NCI-H128 (cell line): ENCODE data around the gene FSTL5.

ENCODE experiments used
- DNase-seq: peaks from one replicate; lab custom pipeline; 2025; ENCODE audit not compliant: unreplicated experiment; lab: John Stamatoyannopoulos, UW

Gene FSTL5

DNA sequence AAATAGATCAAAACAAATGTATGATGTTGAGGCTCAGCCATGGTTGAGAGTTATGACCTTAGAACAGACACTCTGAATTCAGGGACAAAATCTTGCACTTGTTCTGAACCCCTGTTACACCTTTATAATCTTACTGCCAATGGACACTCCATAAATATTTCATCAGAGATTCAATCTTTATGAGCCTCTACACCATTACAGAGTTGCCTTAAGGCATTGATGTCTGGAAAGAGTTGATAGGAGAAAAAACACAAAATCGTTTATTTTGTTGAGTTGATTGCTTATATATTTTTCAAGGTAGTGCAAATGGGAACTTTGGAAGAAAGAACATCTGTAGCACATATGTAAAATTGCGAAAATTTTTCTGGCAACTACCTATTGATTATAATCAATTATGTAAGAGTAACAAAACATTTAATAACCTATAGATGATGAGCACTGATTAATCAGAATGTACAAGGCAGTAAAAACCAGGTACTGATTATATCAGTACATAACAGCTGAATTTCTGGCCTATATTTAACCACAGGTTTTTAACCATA, 568.5 kb downstream of the FSTL5 start:
- no peak for DNase-seq

DNA sequence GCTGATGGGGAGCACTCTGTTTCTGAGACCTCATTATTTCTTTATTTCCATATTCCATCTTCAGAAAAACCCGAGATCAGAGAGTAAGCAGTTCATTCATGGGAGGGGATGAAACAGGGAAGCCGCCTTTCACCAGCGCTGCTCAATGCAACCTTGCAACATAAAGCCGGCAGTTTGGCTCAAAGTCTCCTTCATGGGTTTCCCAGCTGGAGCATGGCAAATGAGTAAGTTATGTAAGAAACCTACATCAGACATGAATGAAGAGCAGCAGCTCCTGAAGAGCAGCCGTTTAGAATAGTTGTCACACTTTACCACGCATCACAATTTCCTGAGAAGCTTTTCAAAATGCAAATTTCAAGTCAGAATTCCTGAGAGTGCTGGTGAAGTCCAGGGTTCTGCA, 578.8 kb downstream of the FSTL5 start:
- DNase-seq = no peak

DNA sequence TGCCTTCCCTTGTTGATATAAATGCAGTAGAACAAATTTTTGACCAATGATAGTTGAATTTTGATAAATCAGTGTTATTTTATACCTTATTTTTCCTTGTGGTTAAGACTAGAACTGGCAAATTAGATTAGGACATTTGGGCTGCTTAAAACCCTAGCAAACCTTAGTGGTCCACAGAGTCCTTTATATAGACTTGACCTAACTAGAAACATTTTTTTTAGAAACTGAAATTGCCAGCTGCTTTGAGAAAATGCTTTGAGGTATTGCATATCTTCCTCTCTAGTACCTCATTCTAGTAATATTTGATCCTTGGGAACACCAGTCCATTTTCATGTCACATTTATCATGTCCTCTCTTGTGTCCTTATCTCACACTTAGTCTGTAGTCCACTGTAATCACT, 580.3 kb downstream of the FSTL5 start:
- DNase-seq = no peak

DNA sequence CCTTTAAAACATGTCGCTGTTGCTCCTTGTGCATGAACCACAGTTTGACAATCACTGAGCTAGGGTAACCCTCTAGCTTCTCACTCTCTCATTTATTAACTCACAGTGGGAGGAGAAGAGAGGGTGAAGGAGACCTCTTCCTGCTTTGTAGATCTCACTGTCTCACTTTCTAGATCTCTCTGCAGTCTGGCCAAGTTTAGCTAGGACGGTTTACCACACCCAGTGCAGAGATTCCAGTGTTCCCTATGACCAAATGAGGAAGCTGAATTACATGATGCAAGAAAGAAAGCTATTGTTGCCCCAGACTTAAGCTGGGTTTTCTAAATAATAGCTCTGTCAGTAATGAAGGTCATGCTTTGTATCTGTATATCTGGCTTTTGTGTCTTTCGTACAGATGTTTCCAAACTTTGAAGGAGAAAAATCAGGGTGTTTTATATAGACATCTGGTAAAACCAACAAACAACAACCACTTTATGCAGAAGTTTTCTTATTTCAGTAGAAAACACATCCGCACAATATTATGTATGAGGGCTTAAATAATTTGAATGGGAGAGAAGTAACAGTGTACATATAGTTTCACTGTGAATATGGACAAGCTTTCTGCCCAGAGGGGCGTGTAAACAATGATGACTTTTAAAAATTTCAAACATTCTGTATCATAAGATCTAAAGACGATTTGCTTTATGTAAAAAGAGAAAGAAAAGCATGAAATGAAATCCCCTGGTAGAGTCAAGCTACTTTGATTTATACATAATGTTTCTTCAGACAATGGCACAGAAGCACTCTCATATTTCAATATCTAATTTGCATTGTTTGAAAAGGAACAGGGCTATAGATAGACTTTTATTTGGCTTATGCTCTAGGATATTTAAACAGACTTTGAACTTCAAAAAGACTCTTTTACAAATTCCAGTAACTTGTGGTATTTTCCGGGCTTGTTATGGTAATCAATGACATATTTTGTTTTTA, 582.3 kb downstream of the FSTL5 start:
- DNase-seq = no peak

DNA sequence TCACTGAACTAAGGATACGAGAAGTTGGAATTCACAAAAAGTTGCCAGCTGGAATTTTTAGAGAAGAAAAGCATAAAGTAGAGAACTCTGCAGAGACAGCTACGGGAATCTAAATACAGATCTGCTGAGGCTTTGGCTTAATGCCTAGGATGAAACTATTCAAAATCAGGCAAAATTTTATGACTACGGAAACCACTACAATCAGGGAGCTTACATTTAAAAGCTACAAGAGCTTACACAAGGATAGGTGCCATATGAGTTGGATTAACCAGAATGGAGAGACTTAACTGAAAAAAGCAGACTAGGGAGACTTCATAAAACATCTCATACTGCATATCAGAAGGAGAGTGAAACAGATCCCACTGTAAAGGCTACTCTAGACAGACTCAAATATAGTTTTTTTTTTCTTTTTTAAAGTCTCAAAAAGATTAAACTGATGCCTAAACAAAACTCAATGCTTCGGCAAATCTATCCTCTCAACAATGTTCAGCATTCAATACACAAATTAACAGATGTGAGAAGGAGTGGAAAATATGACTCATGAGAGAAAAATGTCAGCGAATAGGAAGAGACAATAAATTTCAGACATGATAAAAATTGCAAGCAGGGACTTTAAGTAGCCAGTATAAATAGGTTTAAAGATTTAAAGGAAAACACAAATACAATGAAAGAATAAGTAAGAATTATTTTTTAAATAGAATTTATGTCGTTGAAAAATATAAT, 586.1 kb downstream of the FSTL5 start:
- DNase-seq = no peak

DNA sequence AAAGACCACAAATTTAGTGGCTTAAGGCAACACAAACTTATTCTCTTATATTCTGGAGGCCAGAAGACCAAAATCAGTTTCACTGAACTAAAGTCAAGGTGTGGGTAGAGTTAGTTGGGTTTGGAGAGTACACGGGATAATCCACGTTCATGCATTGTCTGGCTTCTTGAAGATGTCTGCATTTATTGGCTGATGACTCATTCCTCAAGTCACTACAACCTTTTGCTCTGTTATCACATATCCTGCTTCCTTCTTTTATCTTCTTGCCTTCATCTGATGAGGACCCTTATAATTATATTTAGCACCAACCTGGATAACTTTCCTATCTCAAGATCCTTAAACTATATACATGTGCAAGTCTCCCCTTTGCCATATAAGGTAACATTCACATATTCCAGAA, 590.0 kb downstream of the FSTL5 start:
- DNase-seq = no peak

DNA sequence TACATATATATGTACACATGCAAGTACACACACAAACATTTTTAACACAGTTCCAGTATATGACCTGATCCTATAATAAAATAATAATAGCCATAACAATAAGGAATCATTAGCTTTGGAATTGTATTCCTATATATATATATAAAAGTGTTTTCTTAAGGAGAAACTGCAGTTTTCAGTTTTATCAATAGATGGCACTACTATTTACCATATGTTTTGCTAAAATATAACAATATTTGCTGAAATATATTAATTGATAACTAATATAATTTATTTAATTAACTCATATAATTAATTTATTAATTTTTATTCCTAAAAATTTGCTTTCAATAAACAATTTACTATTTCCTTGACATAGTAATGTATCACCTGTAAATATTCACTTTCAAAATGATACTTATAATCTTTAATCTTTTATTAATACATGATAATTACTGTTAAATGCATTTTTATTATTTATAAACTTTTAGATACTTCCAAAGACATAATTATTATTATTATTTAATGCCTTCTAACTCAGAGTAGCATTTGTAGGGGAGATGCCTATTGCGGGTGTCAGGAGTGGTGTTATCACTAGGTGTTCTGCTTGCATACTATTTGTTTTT, 599.5 kb downstream of the FSTL5 start:
- no peak for DNase-seq

DNA sequence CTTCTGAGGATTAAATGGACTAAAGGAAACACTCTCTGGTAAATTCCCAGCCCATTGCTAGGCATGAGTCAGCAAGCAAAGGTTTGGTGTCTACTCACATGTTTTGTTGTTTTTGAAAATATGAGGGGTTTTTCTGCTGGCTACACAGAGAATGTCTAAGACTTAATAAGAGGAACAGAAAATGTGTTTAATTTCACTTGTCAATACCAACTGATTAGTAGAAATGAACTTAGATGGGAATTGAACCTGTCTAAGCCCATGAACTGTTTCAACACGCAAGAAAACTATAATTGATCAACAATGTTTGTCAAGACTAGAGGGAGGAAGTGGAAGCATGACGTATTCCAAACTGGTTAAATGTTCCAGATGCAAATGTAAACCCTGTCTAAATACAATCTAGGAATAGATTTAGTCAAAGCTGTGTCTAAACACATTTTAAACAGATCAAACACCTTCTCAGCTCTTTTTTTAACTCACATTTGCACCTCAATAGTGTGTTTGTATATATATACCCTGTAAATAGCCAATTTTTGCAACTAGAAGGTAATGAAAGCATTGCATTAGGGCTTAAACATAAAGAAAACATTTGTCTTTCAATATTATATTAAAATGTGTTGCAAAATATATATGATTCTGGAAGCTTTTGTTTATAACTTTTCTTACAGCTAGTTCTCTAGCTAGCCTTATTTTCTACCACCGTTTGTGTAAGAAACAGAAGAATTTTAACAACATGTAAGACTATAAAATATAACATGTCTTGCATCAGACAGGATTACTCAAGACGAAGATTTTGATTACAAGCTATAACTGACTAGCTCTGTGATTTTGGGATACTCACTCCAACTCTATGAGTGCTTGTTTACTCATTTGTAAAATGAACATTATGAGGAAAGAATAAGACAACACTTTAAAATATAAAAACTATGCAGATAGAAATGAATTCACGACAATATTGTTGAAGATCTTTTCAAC, 607.8 kb downstream of the FSTL5 start:
- DNase-seq = no peak

DNA sequence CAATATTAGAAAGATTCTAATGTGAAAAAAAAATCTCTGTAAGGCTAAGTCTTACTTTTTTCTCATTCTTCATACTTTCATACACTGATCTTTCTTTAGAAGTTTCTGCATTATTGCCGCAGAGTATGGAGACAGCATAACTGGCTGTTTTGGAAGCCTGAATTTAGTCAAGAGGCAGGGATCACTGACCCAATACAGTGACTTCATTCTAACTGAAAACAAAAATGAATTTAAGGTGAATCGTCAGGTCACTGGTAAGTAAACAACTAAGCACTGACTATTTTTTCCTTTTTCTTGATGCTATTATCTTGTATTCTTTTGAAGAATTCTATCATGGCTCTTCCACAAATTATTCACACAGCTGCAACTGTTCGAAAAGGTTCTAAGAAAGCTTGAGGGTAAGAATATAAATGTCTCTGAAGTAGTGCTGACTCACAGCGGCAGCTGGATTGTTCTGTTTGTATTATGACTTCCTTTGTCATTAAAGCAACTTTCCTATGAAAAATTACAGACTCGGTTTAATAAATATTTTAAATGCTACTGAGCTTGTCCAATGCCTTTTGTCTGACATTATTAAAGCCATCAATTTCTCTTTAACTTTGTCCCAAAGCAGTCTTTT, 609.3 kb downstream of the FSTL5 start:
- DNase-seq = no peak

DNA sequence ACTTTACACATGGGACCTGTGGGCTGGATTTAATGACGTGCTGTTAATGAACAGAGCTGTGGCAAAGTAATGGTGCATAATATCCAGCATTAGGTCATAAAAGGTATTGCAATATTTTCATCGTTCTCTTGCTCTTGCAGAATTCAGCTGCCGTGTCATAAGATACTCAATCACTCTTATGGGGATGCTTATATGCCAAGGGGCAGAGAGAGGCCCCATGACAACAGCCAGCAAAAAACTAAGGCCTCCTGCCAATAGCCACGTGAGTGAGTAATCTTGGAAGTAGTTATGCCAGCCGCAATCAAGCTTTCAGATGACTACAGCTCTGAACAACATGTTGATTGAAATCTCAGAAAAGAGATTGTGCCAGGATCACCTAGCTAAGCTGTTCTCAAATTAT, 616.9 kb downstream of the FSTL5 start:
- DNase-seq = no peak

DNA sequence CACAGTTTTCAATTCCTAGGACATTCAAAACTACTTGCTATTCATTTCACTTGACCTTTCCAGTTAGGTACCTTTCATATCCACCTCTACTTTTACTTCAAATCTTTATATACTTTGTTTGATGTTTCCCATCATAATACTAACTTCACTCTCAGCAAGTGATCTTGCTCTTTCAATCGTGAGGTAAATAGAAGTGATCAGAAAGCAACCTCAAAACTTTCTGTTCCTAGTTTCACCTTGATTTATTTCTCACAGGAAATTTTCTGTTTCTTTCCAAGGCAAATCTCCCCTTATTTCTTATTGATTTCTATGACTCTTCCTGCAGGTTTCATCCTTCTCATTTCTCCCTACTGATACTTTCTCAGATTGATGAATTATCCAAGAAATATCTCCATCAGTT, 623.5 kb downstream of the FSTL5 start:
- no peak for DNase-seq

DNA sequence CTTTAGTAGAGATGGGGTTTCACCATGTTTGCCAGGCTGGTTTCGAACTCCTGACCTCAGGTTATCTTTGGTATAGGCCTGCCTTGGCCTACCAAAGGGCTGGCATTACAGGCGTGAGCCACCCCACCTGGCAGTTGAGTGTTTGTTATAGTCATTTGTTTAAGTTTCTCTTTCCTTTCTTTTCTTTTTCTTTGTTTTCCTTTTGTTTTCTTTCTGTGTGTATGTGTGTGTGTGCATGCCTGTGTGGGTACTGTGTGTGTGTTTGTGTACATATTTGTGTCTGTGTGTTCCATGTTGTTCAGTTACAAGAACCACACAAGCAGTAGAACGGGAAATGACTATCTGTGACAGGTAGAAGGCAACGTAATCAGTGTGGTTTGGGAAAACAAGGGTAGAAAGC, 624.9 kb downstream of the FSTL5 start:
- no peak for DNase-seq

DNA sequence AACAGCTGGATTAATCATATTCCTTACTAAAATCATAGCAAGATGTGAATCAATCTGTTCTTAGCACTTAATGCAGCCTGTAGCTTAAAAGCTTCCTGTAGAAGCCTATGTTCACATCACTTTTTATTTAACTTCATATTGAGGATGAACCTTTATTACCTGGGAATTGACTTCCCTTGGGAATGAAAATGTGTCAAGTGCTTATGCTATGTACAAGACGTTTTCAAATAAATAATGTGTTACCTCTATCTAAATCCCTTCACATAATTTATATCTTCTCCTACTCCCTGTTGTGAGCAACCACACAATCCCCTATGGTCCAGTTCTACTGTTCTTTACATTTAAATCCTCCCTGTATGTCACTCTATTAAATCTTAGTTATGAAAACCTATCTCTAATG, 633.1 kb downstream of the FSTL5 start:
- DNase-seq = no peak

DNA sequence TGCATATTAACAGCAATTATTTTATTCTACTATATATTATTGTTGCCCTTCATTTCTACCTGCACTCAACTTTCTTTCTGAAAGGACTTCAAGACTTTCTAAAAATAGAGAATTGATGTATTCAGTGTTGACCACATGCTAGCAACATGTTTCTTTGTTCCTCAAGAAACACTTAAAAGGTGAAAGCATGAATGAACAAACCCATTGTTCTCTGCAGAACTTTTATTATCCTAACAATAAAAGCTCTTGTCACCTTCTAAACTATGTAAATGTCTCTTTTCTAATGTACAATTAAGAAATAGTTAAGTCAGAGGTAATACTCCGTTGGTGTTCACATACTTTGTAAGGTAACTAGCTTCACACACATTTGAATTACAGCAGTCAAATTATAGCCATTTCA, 638.7 kb downstream of the FSTL5 start:
- no peak for DNase-seq

DNA sequence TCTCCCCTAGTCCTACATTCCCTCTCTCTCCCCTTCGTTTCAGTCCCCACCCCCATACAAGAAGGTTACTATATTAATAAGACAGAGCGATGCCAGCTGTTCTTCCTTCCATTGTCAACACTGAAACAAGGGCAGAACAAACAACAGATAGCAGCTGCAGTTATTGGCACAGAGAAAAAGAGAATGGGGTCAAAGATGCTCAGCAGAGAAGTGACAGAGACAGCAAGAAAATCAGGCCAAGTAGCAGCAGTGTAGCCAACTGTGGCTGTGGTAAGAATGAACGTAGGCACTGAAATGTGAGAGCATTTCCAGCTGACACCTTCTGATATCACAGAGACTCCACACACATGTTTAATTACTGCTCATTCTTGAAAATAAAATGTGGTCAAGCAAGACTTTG, 641.8 kb downstream of the FSTL5 start:
- no peak for DNase-seq

DNA sequence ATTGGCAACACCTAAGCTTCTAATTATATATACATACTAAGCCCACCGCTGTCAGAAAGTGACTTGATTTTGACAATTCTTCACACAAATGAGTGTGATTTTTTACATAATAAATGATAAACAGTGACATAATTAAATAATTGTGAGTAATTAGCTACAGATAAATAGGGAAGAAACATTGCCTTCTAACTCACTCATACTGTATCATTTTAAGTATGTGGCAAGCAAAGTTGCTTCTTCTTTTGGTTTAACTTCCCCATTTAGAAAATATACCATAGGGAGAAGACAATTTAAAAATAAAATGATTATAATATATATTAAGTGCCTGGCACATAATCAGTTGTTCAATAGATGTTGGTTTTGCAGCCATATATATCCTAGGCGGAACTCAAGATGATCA, 644.2 kb downstream of the FSTL5 start:
- DNase-seq = no peak

DNA sequence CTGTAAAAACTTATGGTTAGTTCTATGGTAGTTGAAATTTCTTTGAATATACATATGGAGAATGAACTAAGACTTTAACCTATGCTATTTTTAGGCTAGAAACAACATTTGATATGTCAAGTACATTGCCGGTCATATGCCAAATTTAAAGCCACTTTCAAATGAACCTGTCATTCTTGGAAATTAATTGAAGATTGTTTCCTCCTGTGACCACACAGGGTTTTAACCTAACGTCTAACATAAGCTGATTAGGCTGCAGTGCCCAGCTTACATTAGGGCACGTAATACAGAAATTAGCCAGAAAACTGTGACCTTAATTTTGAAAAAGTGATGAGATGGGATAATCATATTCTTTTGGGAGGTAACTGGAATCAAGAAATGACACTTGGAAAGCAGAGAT, 645.9 kb downstream of the FSTL5 start:
- no peak for DNase-seq

DNA sequence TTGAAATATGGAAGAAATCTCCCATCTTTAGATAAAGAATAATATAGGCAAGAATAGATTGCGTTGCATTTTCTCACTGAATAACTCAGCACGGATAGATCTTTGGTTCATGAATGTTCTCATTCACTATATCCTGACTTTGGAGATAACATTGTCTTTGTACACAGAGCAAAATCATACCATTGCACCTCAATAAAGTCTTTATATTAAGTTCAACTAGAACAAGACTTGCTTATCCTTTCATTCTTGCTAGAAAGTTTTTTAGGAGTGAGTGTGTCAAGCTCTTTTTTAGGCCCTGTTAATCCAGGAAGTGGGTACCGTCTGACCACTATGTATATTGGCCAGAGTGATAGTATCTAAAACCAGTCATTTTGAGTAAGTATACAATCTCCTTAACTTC, 658.7 kb downstream of the FSTL5 start:
- DNase-seq = no peak

DNA sequence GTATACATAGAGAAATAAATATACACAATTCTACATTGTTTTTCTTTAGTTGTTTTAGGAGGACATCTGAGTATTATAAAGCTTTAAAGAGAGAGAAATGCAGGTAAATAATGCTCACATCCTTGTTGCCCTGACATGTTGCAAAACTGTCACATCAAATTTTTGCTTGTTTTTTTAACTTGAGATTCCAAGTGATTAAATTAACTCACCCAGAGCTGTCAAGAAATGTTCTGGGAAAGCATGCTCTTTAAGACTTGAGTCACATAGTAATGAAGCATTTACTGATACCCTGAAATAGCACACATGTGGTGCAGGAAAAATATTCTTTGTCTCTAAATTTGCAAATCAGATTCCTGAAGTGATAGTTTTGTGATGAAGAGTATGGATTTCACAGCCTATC, 665.6 kb downstream of the FSTL5 start:
- no peak for DNase-seq

DNA sequence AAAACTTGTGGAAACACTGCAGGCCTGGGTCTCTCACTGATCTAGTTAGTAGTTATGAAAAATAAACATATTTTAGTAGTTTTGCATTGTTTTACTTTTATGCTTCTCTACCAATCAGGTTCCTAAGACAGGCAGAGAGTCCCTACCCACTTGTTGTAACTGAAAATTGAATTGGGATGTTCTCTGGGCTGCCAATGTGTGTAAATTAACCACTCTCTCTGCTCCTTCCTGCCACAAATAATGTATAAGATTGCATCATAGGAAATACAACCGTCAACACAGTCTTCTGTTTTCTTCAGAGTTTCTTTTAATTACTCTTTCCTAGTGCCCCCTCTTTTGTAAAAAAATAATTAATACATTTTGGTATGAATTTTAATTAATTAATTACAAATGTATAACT, 677.3 kb downstream of the FSTL5 start:
- no peak for DNase-seq
